ENCODE data around the gene INTS2.
"Not testable (repeated sequence)": the region's sequence is repeated elsewhere in the genome, so short reads cannot be mapped to it uniquely, and the experiment has no call there.

Gene INTS2

GRCh38 chr17:61885865-61886264 is 41.9 kb downstream of the INTS2 start:
- DNase-seq: not testable (repeated sequence)

- DNase-seq: no peak
Observed at GRCh38 chr17:61884864-61885263, 42.9 kb downstream of the INTS2 start.

GRCh38 chr17:61880589-61881102 is 47.1 kb downstream of the INTS2 start:
- DNase-seq: no peak

- no peak for DNase-seq
Observed at GRCh38 chr17:61878984-61879612, 48.7 kb downstream of the INTS2 start.

GRCh38 chr17:61878520-61878919 is 49.3 kb downstream of the INTS2 start:
- no peak for DNase-seq

GRCh38 chr17:61877837-61878236 is 49.9 kb downstream of the INTS2 start:
- no peak for DNase-seq

- no peak for DNase-seq
Observed at GRCh38 chr17:61875804-61876203, 52.0 kb downstream of the INTS2 start.

GRCh38 chr17:61875285-61875684 is 52.5 kb downstream of the INTS2 start:
- no peak for DNase-seq

- no peak for DNase-seq
Observed at GRCh38 chr17:61874075-61874474, 53.7 kb downstream of the INTS2 start.

GRCh38 chr17:61872099-61872498 is 55.7 kb downstream of the INTS2 start:
- DNase-seq: no peak

GRCh38 chr17:61869138-61869537 is 58.6 kb downstream of the INTS2 start:
- no peak for DNase-seq

- DNase-seq: no peak
Observed at GRCh38 chr17:61868074-61868473, 59.7 kb downstream of the INTS2 start.

- no peak for DNase-seq
Observed at GRCh38 chr17:61867033-61867432, 60.7 kb downstream of the INTS2 start.

- no peak for DNase-seq
Observed at GRCh38 chr17:61863801-61864126, 64.0 kb downstream of the INTS2 start.

GRCh38 chr17:61862975-61863800 is 64.6 kb downstream of the INTS2 start, which contains the start of gene BRIP1:
Gene BRIP1 (minus strand): TSS chr17:61863528. CDS start chr17:61861539, 1,989 bp downstream.
- peak; percentile 94 for DNase-seq

- no peak for DNase-seq
Observed at GRCh38 chr17:61862105-61862574, 65.6 kb downstream of the INTS2 start.

GRCh38 chr17:61860397-61860796 is 67.4 kb downstream of the INTS2 start:
- DNase-seq: not testable (repeated sequence)

- DNase-seq: no peak
Observed at GRCh38 chr17:61856035-61856434, 71.7 kb downstream of the INTS2 start.

- DNase-seq: no peak
Observed at GRCh38 chr17:61852857-61853256, 74.9 kb downstream of the INTS2 start.

- DNase-seq: no peak
Observed at GRCh38 chr17:61849674-61850073, 78.1 kb downstream of the INTS2 start.

GRCh38 chr17:61848896-61849295 is 78.9 kb downstream of the INTS2 start:
- DNase-seq: no peak

- no peak for DNase-seq
Observed at GRCh38 chr17:61848247-61848646, 79.5 kb downstream of the INTS2 start.

GRCh38 chr17:61847659-61848058 is 80.1 kb downstream of the INTS2 start:
- DNase-seq: no peak

- DNase-seq: no peak
Observed at GRCh38 chr17:61846761-61847375, 80.9 kb downstream of the INTS2 start.

All from NCI-H1048 (cell line).